SU-DHL-6 (cell line): Measurements from ENCODE around the gene ZNF423.

Source experiments
- EZH2phosphoT487 ChIP-seq: fragments of 200-600 bp; sonication (generic), shearing (Covaris generic); conservative IDR thresholded peaks from 2 replicates; pipeline ENCODE4 v1.6.1; 2018; ENCODE audit warnings: mild to moderate bottlenecking, antibody characterized with exemption, low read length, moderate library complexity, mixed read lengths
- TF ChIP-seq, protein P1 (sequence below): fragments of 200-600 bp; sonication (generic); IDR thresholded peaks from one replicate; pipeline ENCODE4 v1.5.1; 2017; ENCODE audit warnings: antibody characterized with exemption, mild to moderate bottlenecking, low read length, moderate library complexity; ENCODE audit not compliant: insufficient read depth, poor library complexity, severe bottlenecking

DNA sequence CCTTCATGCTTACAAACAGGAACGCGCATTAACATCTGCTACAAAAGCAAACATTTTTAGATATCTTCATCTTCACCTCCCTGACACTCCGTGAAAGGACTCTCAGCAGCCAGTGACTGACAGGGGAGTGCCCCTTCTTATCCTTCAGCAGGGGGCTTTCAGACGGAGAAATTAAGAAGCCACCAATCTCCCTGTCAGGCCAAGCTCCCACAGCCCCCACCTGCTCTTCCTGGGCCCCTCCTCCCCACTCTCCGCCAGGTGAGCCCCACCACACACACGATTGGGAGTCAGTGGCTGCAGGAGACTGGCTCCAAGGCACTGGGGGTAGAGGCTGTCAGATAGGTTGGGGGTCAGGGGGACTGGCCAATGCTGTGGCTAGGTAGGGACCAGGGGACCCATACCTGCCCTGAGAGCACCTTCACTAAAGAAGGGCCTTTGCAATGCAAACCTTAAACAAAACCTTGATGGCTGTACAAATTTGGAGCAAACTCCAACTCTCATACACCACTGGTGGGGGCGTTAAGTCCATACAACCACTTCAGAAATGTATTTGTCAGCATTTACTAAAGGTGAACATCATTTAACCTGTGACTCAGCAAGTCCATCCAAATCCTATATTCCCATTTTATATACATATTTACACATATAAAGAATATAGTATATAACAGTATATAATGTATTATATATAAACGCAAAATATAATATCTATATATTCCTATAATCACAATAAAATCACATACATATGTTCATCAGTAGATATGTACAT, 232.2 kb downstream of the ZNF423 start:
- TF ChIP-seq, protein P1, sequence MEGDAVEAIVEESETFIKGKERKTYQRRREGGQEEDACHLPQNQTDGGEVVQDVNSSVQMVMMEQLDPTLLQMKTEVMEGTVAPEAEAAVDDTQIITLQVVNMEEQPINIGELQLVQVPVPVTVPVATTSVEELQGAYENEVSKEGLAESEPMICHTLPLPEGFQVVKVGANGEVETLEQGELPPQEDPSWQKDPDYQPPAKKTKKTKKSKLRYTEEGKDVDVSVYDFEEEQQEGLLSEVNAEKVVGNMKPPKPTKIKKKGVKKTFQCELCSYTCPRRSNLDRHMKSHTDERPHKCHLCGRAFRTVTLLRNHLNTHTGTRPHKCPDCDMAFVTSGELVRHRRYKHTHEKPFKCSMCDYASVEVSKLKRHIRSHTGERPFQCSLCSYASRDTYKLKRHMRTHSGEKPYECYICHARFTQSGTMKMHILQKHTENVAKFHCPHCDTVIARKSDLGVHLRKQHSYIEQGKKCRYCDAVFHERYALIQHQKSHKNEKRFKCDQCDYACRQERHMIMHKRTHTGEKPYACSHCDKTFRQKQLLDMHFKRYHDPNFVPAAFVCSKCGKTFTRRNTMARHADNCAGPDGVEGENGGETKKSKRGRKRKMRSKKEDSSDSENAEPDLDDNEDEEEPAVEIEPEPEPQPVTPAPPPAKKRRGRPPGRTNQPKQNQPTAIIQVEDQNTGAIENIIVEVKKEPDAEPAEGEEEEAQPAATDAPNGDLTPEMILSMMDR, result no peak
- no peak for TF ChIP-seq EZH2phosphoT487
